NCI-H1694 (cell line): ENCODE data around the gene DLD.
"Not testable (repeated sequence)": the region's sequence is repeated elsewhere in the genome, so short reads cannot be mapped to it uniquely, and the experiment has no call there.

Experiments used
- DNase-seq: peaks from one replicate; lab custom pipeline; 2025; lab: John Stamatoyannopoulos, UW

The DLD gene, protein sequence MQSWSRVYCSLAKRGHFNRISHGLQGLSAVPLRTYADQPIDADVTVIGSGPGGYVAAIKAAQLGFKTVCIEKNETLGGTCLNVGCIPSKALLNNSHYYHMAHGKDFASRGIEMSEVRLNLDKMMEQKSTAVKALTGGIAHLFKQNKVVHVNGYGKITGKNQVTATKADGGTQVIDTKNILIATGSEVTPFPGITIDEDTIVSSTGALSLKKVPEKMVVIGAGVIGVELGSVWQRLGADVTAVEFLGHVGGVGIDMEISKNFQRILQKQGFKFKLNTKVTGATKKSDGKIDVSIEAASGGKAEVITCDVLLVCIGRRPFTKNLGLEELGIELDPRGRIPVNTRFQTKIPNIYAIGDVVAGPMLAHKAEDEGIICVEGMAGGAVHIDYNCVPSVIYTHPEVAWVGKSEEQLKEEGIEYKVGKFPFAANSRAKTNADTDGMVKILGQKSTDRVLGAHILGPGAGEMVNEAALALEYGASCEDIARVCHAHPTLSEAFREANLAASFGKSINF

DNA sequence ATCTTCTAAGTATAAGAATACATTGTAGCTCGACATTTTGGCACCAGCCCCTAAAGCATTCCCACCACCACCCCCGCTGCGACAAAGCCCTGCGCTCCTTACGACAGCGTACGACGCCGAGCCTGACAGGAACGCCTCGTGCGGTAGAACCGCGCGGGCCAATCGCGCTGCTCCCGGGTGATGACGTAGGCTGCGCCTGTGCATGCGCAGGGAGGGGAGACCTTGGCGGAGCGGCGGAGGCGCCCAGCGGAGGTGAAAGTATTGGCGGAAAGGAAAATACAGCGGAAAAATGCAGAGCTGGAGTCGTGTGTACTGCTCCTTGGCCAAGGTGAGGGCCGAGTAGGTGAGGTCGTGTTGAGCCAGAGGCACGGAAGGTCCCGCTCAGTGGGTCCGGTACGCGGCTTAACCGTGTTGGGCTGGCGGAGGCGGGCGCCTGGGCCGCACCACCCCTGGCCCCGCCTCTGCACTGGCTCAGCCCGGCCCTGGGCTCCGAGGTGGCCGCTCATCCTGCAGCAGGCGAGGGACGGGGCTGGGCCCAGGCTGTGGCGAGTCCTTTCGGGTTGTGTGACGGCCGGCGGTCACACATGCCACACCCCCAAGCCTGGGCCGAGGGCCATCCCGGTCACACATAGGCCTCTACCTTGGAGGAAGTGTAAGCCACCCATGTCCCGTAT, at the start of gene DLD:
Gene DLD, plus strand, starts transcription at position 222 of the 674 bp plus-strand sequence. Its CDS starts 68 bp downstream, at position 290.
- DNase-seq = peak; percentile 83

DNA sequence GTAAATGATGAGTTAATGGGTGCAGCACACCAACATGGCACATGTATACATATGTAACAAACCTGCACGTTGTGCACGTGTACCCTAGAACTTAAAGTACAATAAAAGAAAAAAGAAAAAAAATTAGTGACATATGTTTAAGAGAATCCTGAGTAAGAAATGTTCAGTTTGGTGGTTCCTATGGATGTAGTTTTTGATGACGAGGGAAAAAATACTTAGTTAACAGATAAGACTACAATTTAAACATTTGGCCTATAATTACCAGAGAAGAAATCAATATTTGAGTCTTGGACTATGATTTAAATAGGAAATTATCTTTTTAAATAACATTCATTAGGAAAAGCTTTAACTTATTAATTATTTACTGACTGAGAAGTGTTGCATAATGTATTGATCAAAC, 48.8 kb upstream of the DLD start:
- no peak for DNase-seq

- no peak for DNase-seq
These were observed 47.8 kb upstream of the DLD start for GRCh38 chr7:107843184-107843583.

GRCh38 chr7:107846324-107846723, 44.7 kb upstream of the DLD start:
- DNase-seq = no peak

GRCh38 chr7:107847168-107847835, 43.7 kb upstream of the DLD start:
- DNase-seq = no peak

DNA sequence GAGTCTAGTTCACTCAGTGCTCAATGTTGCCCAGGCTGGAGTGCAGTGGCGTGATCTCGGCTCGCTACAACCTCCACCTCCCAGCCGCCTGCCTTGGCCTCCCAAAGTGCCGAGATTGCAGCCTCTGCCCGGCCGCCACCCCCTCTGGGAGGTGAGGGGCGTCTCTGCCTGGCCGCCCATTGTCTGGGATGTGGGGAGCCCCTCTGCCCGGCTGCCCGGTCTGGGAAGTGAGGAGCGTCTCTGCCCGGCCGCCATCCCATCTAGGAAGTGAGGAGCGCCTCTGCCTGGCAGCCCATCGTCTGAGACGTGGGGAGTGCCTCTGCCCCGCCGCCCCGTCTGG, 43.2 kb upstream of the DLD start:
- not testable (repeated sequence) for DNase-seq

DNA sequence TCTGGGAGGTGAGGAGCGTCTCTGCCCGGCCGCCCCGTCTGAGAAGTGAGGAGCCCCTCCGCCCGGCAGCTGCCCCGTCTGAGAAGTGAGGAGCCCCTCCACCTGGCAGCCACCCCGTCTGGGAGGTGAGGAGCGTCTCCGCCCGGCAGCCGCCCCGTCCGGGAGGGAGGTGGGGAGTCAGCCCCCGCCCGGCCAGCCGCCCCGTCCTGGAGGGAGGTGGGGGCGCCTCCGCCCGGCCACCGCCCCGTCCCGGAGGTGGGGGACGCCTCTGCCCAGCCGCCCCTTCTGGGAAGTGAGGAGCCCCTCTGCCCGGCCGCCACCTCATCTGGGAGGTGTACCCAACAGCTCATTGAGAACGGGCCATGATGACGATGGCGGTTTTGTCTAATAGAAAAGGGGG, 42.8 kb upstream of the DLD start:
- DNase-seq = not testable (repeated sequence)

DNA sequence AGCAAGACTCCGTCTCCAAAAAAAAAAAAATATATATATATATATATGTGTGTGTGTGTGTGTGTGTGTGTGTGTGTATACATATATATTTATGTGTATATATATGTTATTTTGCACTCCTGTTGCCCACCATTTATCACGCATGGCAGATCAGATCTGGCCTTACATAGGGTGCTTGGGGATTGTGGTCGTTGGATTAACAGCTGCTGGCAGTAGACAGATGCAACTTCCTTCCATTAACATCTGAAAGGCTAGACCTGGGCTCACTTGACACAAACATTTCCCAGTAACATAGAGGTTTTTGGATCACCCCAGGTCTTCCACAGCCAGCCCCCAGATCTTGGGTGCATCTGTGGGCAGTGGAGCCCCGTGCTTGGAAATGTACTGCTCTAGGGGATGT, 40.8 kb upstream of the DLD start:
- DNase-seq = no peak

- DNase-seq = no peak
These were observed 40.3 kb upstream of the DLD start for GRCh38 chr7:107850643-107851042.

GRCh38 chr7:107854454-107854853, 36.5 kb upstream of the DLD start:
- DNase-seq = no peak

DNA sequence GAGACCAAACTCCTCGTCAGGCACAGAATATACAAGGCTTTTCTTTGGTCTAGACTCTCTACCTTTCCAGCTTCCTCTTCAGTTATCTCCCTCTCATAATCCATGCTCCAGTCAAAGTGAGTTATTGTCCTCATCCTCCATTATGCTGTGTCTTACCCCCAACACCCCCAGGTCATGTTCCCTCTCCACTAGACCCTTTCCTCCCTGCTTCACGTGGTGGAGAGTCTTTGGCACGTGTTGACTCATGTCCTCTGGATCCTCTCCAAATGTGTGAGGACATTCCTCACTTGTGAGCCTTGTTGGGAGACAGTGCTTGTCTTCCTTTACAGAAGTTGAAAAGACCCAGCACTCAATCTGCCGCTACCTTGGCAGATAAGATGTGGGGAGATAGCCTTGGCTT, 36.0 kb upstream of the DLD start:
- DNase-seq = no peak

GRCh38 chr7:107856806-107857540, 34.0 kb upstream of the DLD start:
- DNase-seq = no peak

DNA sequence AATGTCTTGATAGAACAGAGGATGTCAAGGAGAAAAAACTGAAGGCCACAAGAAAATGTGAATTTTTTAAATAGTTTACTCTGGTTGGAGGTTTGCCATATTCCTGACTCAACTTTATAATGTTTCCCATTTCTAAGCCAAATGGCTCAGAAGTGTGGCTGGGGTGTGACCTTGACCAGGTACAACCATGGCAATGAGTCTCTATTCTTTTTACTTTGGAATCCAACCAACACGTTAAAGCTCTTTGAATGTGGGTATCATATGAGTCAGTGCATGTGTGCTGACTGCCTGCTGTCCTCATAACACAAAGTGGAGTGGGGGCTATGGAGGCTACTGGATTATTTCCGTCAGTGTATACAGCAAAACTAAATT, 33.5 kb upstream of the DLD start:
- DNase-seq = no peak

DNA sequence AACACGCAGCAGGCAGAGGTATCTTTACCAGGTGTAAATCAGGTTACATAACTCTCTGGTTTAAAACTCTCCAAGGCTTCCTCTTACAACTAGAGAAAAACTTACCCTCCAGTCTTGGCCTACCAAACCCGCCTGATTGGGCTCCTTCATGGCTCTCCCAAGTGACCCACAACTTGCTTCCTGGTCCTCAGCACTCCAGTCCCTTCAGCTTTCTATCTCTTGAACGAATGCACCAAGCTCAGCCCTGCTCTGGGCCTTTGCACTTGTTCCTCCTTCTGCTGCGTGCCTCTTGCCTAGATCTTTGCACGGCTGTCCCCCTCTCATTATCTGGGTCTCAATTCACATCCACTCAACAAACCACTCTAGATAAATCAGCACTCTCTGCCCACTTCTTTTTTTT, 32.7 kb upstream of the DLD start:
- DNase-seq = no peak

GRCh38 chr7:107860279-107860961, 30.6 kb upstream of the DLD start:
- DNase-seq = no peak

DNA sequence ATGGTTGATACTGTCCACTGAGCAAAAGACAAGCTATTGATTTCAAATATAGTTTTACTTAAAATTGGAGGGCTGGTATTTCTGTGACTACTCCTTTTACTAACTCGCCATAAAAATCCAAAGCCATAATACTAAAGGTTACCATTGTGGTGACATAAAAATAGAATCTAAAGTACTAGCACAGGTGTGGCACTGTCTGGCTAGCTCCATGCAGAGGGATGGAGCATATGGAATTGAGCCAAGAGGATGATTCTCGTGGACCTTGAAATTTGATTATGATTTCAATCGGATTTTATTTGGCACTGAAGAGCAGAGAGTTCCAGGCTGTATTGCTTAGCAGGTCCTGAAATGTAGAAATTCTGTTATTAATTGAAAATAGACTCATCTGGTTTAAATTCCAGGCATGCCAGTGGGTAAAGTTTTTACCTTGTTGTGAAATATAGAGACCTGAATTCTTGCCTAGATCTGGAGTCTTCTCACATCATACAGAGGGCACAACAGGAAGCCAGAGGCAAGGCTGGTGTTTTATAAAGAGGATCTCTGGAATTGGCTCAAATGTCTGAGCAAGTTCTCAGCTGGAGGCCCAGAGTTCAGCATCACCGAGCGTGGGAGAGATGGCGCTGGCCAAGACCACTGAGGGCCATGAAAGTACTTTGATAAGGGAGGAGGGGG, 29.9 kb upstream of the DLD start:
- DNase-seq = no peak

GRCh38 chr7:107865956-107866775, 24.8 kb upstream of the DLD start:
- DNase-seq = no peak

DNA sequence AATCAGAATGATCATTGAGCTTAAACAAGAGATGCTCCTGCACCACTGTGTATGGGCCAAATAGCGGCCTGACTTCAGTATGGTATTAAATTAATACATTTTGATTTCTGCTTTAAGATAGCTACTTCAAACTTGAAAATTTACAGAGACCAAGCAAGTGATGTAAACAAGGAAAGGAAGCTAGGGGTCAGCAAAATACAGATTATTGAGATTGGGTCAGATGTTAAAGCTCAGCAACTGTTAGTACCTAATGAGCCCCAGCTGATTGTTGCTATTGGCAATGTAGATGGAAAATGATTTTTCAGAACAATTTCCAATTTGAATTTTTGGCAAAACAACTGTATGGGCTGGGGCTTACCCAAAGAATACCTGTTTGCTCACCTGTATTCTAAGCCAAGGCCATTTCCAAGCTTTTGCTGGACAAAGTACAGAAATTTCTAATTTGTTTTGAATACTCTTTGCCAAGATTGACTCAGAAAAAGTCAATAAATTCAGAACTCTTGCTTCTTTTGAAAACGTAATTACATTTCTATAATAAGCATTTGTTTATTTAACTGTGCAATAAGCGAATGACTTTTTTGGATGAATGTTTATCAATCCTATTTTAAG, 23.0 kb upstream of the DLD start:
- DNase-seq = no peak

- no peak for DNase-seq
These were observed 20.5 kb upstream of the DLD start for GRCh38 chr7:107870427-107871000.
